Trophoblast cell (in vitro differentiated cells and primary cell): ENCODE data around the gene RAB41.
"Not testable (repeated sequence)": the region's sequence is repeated elsewhere in the genome, so short reads cannot be mapped to it uniquely, and the experiment has no call there.

Experiments used
- DNase-seq, 2 donors: peaks; one replicate each; pipeline ENCODE4 v3.0.0-alpha.2; 2016
- H2AFZ ChIP-seq: 2 replicates; pipeline ENCODE4 v1.6.1; 2013; ENCODE audit warnings: low read length, moderate library complexity, mild to moderate bottlenecking; ENCODE audit not compliant: insufficient read depth, poor library complexity
- H2AK5ac ChIP-seq: 2 replicates; pipeline ENCODE4 v1.6.1; 2013; ENCODE audit warnings: mild to moderate bottlenecking, low read length
- H2BK120ac ChIP-seq: 2 replicates; pipeline ENCODE4 v1.6.1; 2013; ENCODE audit warnings: low read length, mild to moderate bottlenecking, moderate library complexity; ENCODE audit not compliant: insufficient read depth, poor library complexity
- H2BK12ac ChIP-seq: 2 replicates; pipeline ENCODE4 v1.6.1; 2013; ENCODE audit warnings: mild to moderate bottlenecking, low read length, moderate library complexity
- H2BK5ac ChIP-seq: 2 replicates; pipeline ENCODE4 v1.6.1; 2013; ENCODE audit warnings: low read length, low read depth, moderate library complexity, mild to moderate bottlenecking; ENCODE audit not compliant: poor library complexity
- H3K14ac ChIP-seq: 2 replicates; pipeline ENCODE4 v1.6.1; 2013; ENCODE audit warnings: mild to moderate bottlenecking, low read length
- H3K18ac ChIP-seq: 2 replicates; pipeline ENCODE4 v1.6.1; 2013; ENCODE audit warnings: mild to moderate bottlenecking, low read length
- H3K23ac ChIP-seq: 2 replicates; pipeline ENCODE4 v1.6.1; 2013; ENCODE audit warnings: low read length
- H3K27ac ChIP-seq: 2 replicates; pipeline ENCODE4 v1.5.1; 2013; ENCODE audit warnings: low read depth, mild to moderate bottlenecking, inconsistent platforms, low read length, moderate library complexity
- H3K27me3 ChIP-seq: 2 replicates; pipeline ENCODE4 v1.6.1; 2013; ENCODE audit warnings: inconsistent platforms, mild to moderate bottlenecking, low read length, moderate library complexity; ENCODE audit not compliant: insufficient read depth
- H3K36me3 ChIP-seq, 2 experiments: 1 replicate in 1 of 2; 2 replicates in 1 of 2; pipeline ENCODE4 v1.6.1; 2013; ENCODE audit warnings: low read length in 2 of 2, mild to moderate bottlenecking in 2 of 2, moderate library complexity in 1 of 2; ENCODE audit not compliant: insufficient read depth in 2 of 2, control insufficient read depth in 1 of 2
- H3K4ac ChIP-seq: 2 replicates; pipeline ENCODE4 v1.6.1; 2013; ENCODE audit warnings: low read depth, mild to moderate bottlenecking, low read length, moderate library complexity
- H3K4me1 ChIP-seq, 2 experiments: 1 replicate in 1 of 2; 2 replicates in 1 of 2; pipeline ENCODE4 v1.6.1; 2013; ENCODE audit warnings: low read length in 2 of 2, mild to moderate bottlenecking in 2 of 2, moderate library complexity in 1 of 2; ENCODE audit not compliant: insufficient read depth in 2 of 2, control insufficient read depth in 1 of 2
- H3K4me2 ChIP-seq: 2 replicates; pipeline ENCODE4 v1.6.1; 2013; ENCODE audit warnings: inconsistent platforms, mild to moderate bottlenecking, low read length, moderate library complexity
- H3K4me3 ChIP-seq: 2 replicates; pipeline ENCODE4 v1.5.1; 2013; ENCODE audit warnings: mild to moderate bottlenecking, low read depth, low read length, inconsistent platforms
- H3K79me1 ChIP-seq: one replicate; pipeline ENCODE4 v1.6.1; 2013; ENCODE audit warnings: low read length
- H3K79me2 ChIP-seq: 2 replicates; pipeline ENCODE4 v1.6.1; 2013; ENCODE audit warnings: low read length, mild to moderate bottlenecking; ENCODE audit not compliant: control insufficient read depth, insufficient read depth, poor library complexity
- H3K9ac ChIP-seq: 2 replicates; pipeline ENCODE4 v1.6.1; 2013; ENCODE audit warnings: mild to moderate bottlenecking, low read length
- H3K9me3 ChIP-seq: 2 replicates; pipeline ENCODE4 v1.6.1; 2013; ENCODE audit warnings: low read depth, mild to moderate bottlenecking, control low read depth, inconsistent platforms, low read length; ENCODE audit not compliant: insufficient read depth
- H4K12ac ChIP-seq: 2 replicates; pipeline ENCODE4 v1.6.1; 2013; ENCODE audit warnings: low read depth, mild to moderate bottlenecking, low read length, moderate library complexity
- H4K8ac ChIP-seq: 2 replicates; pipeline ENCODE4 v1.6.1; 2013; ENCODE audit warnings: low read depth, mild to moderate bottlenecking, low read length, moderate library complexity
- H4K91ac ChIP-seq: one replicate; pipeline ENCODE4 v1.6.1; 2013; ENCODE audit warnings: low read depth, mild to moderate bottlenecking, low read length, moderate library complexity
- WGBS: extraction: QIAGEN DNeasy Blood & Tissue Kit; methylation state at CpG from one replicate; pipeline ENCODE4 v1.1.7; 2013; ENCODE audit warnings: missing lambda C conversion rate; ENCODE audit not compliant: insufficient read length, insufficient coverage; ENCODE audit errors: extremely low coverage; 5-methylcytosine and 5-hydroxymethylcytosine counted together

The RAB41 gene

DNA sequence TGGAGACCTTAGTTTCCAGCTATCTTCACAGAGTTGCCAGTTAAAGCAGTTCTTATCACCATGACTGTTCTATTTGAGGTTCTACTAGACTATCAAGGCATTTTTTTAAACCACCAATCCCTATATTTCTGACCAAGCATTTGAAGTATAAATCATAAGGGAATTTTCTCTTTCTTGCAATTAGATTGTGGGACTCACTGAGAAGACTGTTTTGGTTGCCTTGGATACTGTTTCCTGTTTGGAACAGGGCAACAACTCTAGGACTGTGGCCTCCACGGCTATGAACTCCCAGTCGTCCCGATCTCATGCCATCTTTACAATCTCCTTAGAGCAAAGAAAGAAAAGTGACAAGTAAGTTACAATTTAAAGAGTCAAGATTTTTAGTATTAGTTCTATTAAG is 19.7 kb downstream of the RAB41 start:
- Histone ChIP-seq H3K23ac (no peak overlapping the region), H3K4me2 (no peak overlapping the region), H3K36me3 (peaks cover 0 to 5% of the 10 kb centered on the region in 2 experiments), H2BK5ac (no peak overlapping the region), H4K8ac (no peak overlapping the region), H2BK120ac (no peak overlapping the region), H3K18ac (no peak overlapping the region), H4K91ac (no peak overlapping the region), H3K27me3 (no peaks in the 10 kb centered on the region), H2BK12ac (no peak overlapping the region), H3K4ac (no peak overlapping the region), H3K4me1 (no peaks in the 10 kb centered on the region), H3K14ac (no peak overlapping the region), H2AFZ (no peak overlapping the region), H3K9me3 (no peaks in the 10 kb centered on the region), H3K9ac (no peak overlapping the region), H3K79me2 (no peaks in the 10 kb centered on the region), H3K27ac (no peak overlapping the region), H3K79me1 (no peaks in the 10 kb centered on the region), H3K4me3 (no peak overlapping the region), H2AK5ac (no peak overlapping the region), H4K12ac (no peak overlapping the region)
- no peak for DNase-seq
- WGBS, result no CpG with 5 or more reads among the region's 3 CpGs

DNA sequence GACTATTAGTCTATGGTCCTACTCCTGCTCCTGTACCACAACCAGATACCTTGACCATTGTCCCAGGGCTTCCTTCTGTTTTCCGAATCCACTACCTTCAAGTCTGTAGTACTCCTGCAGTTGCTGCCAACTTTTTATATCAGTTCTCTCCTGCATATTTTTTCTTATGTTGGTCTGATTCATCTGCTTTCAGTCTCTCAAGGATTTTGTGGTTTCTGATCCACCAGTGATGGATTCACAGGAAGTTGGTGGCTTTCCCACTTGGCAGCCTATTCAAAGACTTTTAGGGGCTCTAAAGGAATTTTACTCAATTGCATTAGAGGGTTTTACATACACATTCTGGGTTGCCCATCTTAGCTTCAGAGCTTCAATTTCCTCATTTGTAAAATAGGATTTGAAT is 31.5 kb downstream of the RAB41 start:
- Histone ChIP-seq H4K8ac (no peak overlapping the region), H3K36me3 (peaks cover 3 to 5% of the 10 kb centered on the region in 2 experiments)

GRCh38 chrX:70322784-70323183 is 40.8 kb downstream of the RAB41 start:
- no peak overlapping the region for H3K14ac ChIP-seq
- no CpG with 5 or more reads among the region's 4 CpGs for WGBS
- no peak overlapping the region for H3K4me3 ChIP-seq
- H3K36me3 ChIP-seq, result no peaks in the 10 kb centered on the region
- H3K4ac ChIP-seq, result no peak overlapping the region
- no peak overlapping the region for H4K12ac ChIP-seq
- no peaks in the 10 kb centered on the region for H3K9me3 ChIP-seq
- H4K8ac ChIP-seq, result no peak overlapping the region
- H3K4me1 ChIP-seq, result no peaks in the 10 kb centered on the region
- no peaks in the 10 kb centered on the region for H3K27me3 ChIP-seq
- H2AK5ac ChIP-seq, result no peak overlapping the region
- no peak overlapping the region for H3K23ac ChIP-seq
- no peak overlapping the region for H2BK12ac ChIP-seq
- H3K4me2 ChIP-seq, result no peak overlapping the region
- H2BK120ac ChIP-seq, result no peak overlapping the region
- H2BK5ac ChIP-seq, result no peak overlapping the region
- no peak overlapping the region for H3K9ac ChIP-seq
- no peak overlapping the region for H3K18ac ChIP-seq
- H3K79me1 ChIP-seq, result no peaks in the 10 kb centered on the region
- no peak overlapping the region for H4K91ac ChIP-seq
- H3K27ac ChIP-seq, result no peak overlapping the region
- H2AFZ ChIP-seq, result no peak overlapping the region
- no peaks in the 10 kb centered on the region for H3K79me2 ChIP-seq
- DNase-seq, result no peak

More for the DNA sequence above, 31.5 kb downstream of the RAB41 start:
- H3K4ac ChIP-seq, result no peak overlapping the region
- no peaks in the 10 kb centered on the region for H3K79me1 ChIP-seq
- no peak overlapping the region for H3K23ac ChIP-seq
- no peaks in the 10 kb centered on the region for H3K79me2 ChIP-seq
- H3K4me2 ChIP-seq, result no peak overlapping the region
- no peak overlapping the region for H2BK120ac ChIP-seq
- no peaks in the 10 kb centered on the region for H3K27me3 ChIP-seq
- H3K18ac ChIP-seq, result no peak overlapping the region
- H2AK5ac ChIP-seq, result no peak overlapping the region
- no peak for DNase-seq
- no peak overlapping the region for H4K91ac ChIP-seq
- no peak overlapping the region for H3K4me3 ChIP-seq
- H2BK12ac ChIP-seq, result no peak overlapping the region
- H3K9me3 ChIP-seq, result no peaks in the 10 kb centered on the region
- H2BK5ac ChIP-seq, result no peak overlapping the region
- no peak overlapping the region for H3K14ac ChIP-seq
- H3K27ac ChIP-seq, result no peak overlapping the region
- H4K12ac ChIP-seq, result no peak overlapping the region
- H3K4me1 ChIP-seq, result no peaks in the 10 kb centered on the region
- no CpG with 5 or more reads among the region's 1 CpG for WGBS
- no peak overlapping the region for H3K9ac ChIP-seq
- no peak overlapping the region for H2AFZ ChIP-seq

- H3K4me1 ChIP-seq, H3K27me3 ChIP-seq, H2AK5ac ChIP-seq: not testable (repeated sequence)
Observed at GRCh38 chrX:70323628-70324027, 41.7 kb downstream of the RAB41 start.

More at GRCh38 chrX:70323628-70324027, 41.7 kb downstream of the RAB41 start:
- not testable (repeated sequence) for H2BK5ac ChIP-seq, H3K9ac ChIP-seq, DNase-seq, H2BK120ac ChIP-seq, H3K4me3 ChIP-seq, H2AFZ ChIP-seq, H2BK12ac ChIP-seq, H3K79me2 ChIP-seq, H4K8ac ChIP-seq, H3K36me3 ChIP-seq, H3K23ac ChIP-seq, H4K91ac ChIP-seq, H3K79me1 ChIP-seq, H3K18ac ChIP-seq, H4K12ac ChIP-seq, H3K4ac ChIP-seq, H3K4me2 ChIP-seq, H3K14ac ChIP-seq, H3K9me3 ChIP-seq, H3K27ac ChIP-seq
- WGBS, result no CpG with 5 or more reads among the region's 6 CpGs
